CD14-positive monocyte (primary cell): ENCODE results near the gene PRKN. TPM values are rescaled to one million over a fixed set of nuclear protein-coding genes. Genes with fewer than 3 reads are reported as not detected.

Experiments used
- DNase-seq, 3 donors: peaks; one replicate each; pipeline ENCODE4 v3.0.0-alpha.2; 2011 to 2022
- H2AFZ ChIP-seq: 2 replicates; pipeline ENCODE4 v1.6.0; 2012; ENCODE audit warnings: mild to moderate bottlenecking, low read depth, low read length, inconsistent platforms; ENCODE audit not compliant: insufficient read depth, poor library complexity, severe bottlenecking
- H3K27ac ChIP-seq, 2 donors: 1 replicate in 1 of 2; 2 replicates in 1 of 2; pipeline ENCODE4 v1.5.1; 2012 to 2013; ENCODE audit warnings: low read length in 2 of 2, control low read depth in 1 of 2, inconsistent platforms in 1 of 2, low read depth in 1 of 2, mild to moderate bottlenecking in 1 of 2
- H3K27me3 ChIP-seq, 2 donors: one replicate each; pipeline versions ENCODE4 v1.6.0 to v1.6.1; 2011 to 2013; ENCODE audit warnings: low read length in 2 of 2; ENCODE audit not compliant: control insufficient read depth in 2 of 2, insufficient read depth in 2 of 2
- H3K36me3 ChIP-seq, 2 donors: replicated peaks in 1 of 2; 1 replicate in 1 of 2; 2 replicates in 1 of 2; pipeline versions ENCODE4 v1.5.1 to v1.6.1; 2012 to 2013; ENCODE audit warnings: low read length in 2 of 2, control low read depth in 1 of 2, inconsistent platforms in 1 of 2, mild to moderate bottlenecking in 1 of 2; ENCODE audit not compliant: insufficient read depth in 2 of 2, control insufficient read depth in 1 of 2
- H3K4me1 ChIP-seq, 2 donors: 1 replicate in 1 of 2; 2 replicates in 1 of 2; pipeline versions ENCODE4 v1.5.1 to v1.6.1; 2012 to 2013; ENCODE audit warnings: low read length in 2 of 2, control low read depth in 1 of 2, inconsistent platforms in 1 of 2, mild to moderate bottlenecking in 1 of 2, moderate library complexity in 1 of 2; ENCODE audit not compliant: insufficient read depth in 2 of 2, control insufficient read depth in 1 of 2
- H3K4me2 ChIP-seq: replicated peaks from 2 replicates; pipeline ENCODE3; 2012; ENCODE audit warnings: low read length, moderate library complexity, mild to moderate bottlenecking; ENCODE audit not compliant: poor library complexity, severe bottlenecking; ENCODE audit errors: extremely low read depth
- H3K4me3 ChIP-seq, 3 experiments: fragments of 200-600 bp in 1 of 3; sonication (generic) in 1 of 3; replicated peaks in 1 of 3; 1 replicate in 2 of 3; 2 replicates in 1 of 3; pipeline ENCODE4 v1.5.1; 2011 to 2013; ENCODE audit warnings: low read length in 3 of 3, mild to moderate bottlenecking in 3 of 3, control low read depth in 2 of 3, low read depth in 2 of 3, inconsistent platforms in 1 of 3, moderate library complexity in 1 of 3
- H3K79me2 ChIP-seq: 2 replicates; pipeline ENCODE4 v1.6.0; 2012; ENCODE audit warnings: mild to moderate bottlenecking, control low read depth, inconsistent platforms, low read length, moderate library complexity; ENCODE audit not compliant: insufficient read depth
- H3K9ac ChIP-seq: 2 replicates; pipeline ENCODE4 v1.6.0; 2017; ENCODE audit warnings: low read length, mild to moderate bottlenecking; ENCODE audit not compliant: insufficient read depth, poor library complexity, severe bottlenecking
- H3K9me3 ChIP-seq, 2 donors: replicated peaks in 1 of 2; 1 replicate in 1 of 2; 2 replicates in 1 of 2; pipeline versions ENCODE4 v1.5.1 to v1.6.1; 2012 to 2013; ENCODE audit warnings: low read length in 2 of 2, control low read depth in 1 of 2; ENCODE audit not compliant: control insufficient read depth in 1 of 2, insufficient read depth in 1 of 2
- H4K20me1 ChIP-seq: 2 replicates; pipeline ENCODE4 v1.6.0; 2012; ENCODE audit warnings: mild to moderate bottlenecking, low read length, control low read depth, moderate library complexity; ENCODE audit not compliant: insufficient read depth
- H3K27ac Mint-ChIP-seq, 7 donors: one replicate each; pipeline ENCODE4 v1.8.0; 2020; ENCODE audit warnings: mild to moderate bottlenecking in 7 of 7, mixed read lengths in 7 of 7, moderate library complexity in 6 of 7, inconsistent platforms in 2 of 7
- H3K27me3 Mint-ChIP-seq, 3 donors: one replicate each; pipeline ENCODE4 v1.8.0; 2021 to 2022; ENCODE audit warnings: low read depth in 3 of 3, mild to moderate bottlenecking in 3 of 3, mixed read lengths in 3 of 3, moderate library complexity in 3 of 3, inconsistent platforms in 1 of 3
- H3K36me3 Mint-ChIP-seq, 2 donors: one replicate each; pipeline ENCODE4 v1.8.0; 2020; ENCODE audit warnings: mixed read lengths in 2 of 2, inconsistent platforms in 1 of 2, mild to moderate bottlenecking in 1 of 2
- H3K4me1 Mint-ChIP-seq: one replicate; pipeline ENCODE4 v1.8.0; 2020; ENCODE audit warnings: mild to moderate bottlenecking, mixed read lengths
- H3K4me3 Mint-ChIP-seq, 2 donors: one replicate each; pipeline ENCODE4 v1.8.0; 2020; ENCODE audit warnings: mild to moderate bottlenecking in 2 of 2, mixed read lengths in 2 of 2, moderate library complexity in 1 of 2
- H3K9me3 Mint-ChIP-seq, 7 donors: one replicate each; pipeline ENCODE4 v1.8.0; 2020 to 2022; ENCODE audit warnings: mixed read lengths in 7 of 7, mild to moderate bottlenecking in 6 of 7, moderate library complexity in 6 of 7, inconsistent platforms in 2 of 7
- CTCF ChIP-seq: fragments of 200-600 bp; IDR thresholded peaks from one replicate; pipeline ENCODE4 v1.8.0; 2022; ENCODE audit warnings: antibody characterized with exemption, mild to moderate bottlenecking
- WGBS: methylation state at CpG from one replicate; pipeline ENCODE4 v1.1.5; 2013; ENCODE audit warnings: missing lambda C conversion rate; ENCODE audit not compliant: insufficient coverage; 5-methylcytosine and 5-hydroxymethylcytosine counted together
- intact Hi-C, 2 donors: fragments of 100-400 bp; cut with micrococcal nuclease; formaldehyde crosslinking; loops; one replicate each; pipeline versions ENCODE4 v1.15.0 to v1.15.1; 2023
- polyA plus RNA-seq, 3 donors: library from polyadenylated mRNA; depleted of rRNA in 1 of 3; unstranded in 2 of 3; stranded (reverse) in 1 of 3; fragments of 300-500 nt in 2 of 3; fragments of >200 nt in 1 of 3; fragmentation: Illumina TruSeq in 2 of 3; gene quantifications; 1 replicate in 2 of 3; 2 replicates in 1 of 3; pipeline ENCODE4 v1.2.3, GENCODE V29; 2012 to 2021

PRKN gene
- polyA plus RNA-seq, 3 donors: 0.19 to 0.21 TPM; not detected in 1

GRCh38 chr6:162211777-162212176, 515.8 kb downstream of the PRKN start:
- Histone ChIP-seq H3K9ac (no peak overlapping the region), H3K4me2 (no peak overlapping the region), H3K9me3 (peaks cover 0 to 4% of the 10 kb centered on the region in 2 donors), H3K36me3 (no peaks in the 10 kb centered on the region), H3K27me3 (no peaks in the 10 kb centered on the region), H3K27ac (no peak overlapping the region), H2AFZ (no peak overlapping the region), H4K20me1 (no peaks in the 10 kb centered on the region), H3K79me2 (no peaks in the 10 kb centered on the region), H3K4me3 (no peak overlapping the region), H3K4me1 (no peaks in the 10 kb centered on the region)
- no peak overlapping the region for H3K27ac Mint-ChIP-seq
- no peaks in the 10 kb centered on the region for H3K27me3 Mint-ChIP-seq
- TF ChIP-seq CTCF: no peak
- WGBS: 100% methylated on average over 1 of the region's 1 CpG
- no peaks in the 10 kb centered on the region for H3K4me1 Mint-ChIP-seq
- intact Hi-C loops: no loop called here
- H3K4me3 Mint-ChIP-seq: no peak overlapping the region
- H3K36me3 Mint-ChIP-seq: no peaks in the 10 kb centered on the region
- DNase-seq: no peak
- peaks cover 0 to 12% (median 6%) of the 10 kb centered on the region in 7 donors for H3K9me3 Mint-ChIP-seq

- H3K9me3 Mint-ChIP-seq: peaks cover 0 to 12% (median 6%) of the 10 kb centered on the region in 7 donors
- Histone ChIP-seq H3K4me2 (no peak overlapping the region), H4K20me1 (no peaks in the 10 kb centered on the region), H3K9me3 (peaks cover 0 to 11% of the 10 kb centered on the region in 2 donors), H3K36me3 (no peaks in the 10 kb centered on the region), H3K27me3 (no peaks in the 10 kb centered on the region), H3K9ac (no peak overlapping the region), H2AFZ (no peak overlapping the region), H3K4me1 (no peaks in the 10 kb centered on the region), H3K79me2 (no peaks in the 10 kb centered on the region), H3K27ac (no peak overlapping the region), H3K4me3 (no peak overlapping the region)
- 97% methylated on average over 3 of the region's 3 CpGs for WGBS
- no peak overlapping the region for H3K4me3 Mint-ChIP-seq
- no peak for DNase-seq
- no peak for TF ChIP-seq CTCF
- H3K36me3 Mint-ChIP-seq: no peaks in the 10 kb centered on the region
- no peaks in the 10 kb centered on the region for H3K27me3 Mint-ChIP-seq
- no peaks in the 10 kb centered on the region for H3K4me1 Mint-ChIP-seq
- no peak overlapping the region for H3K27ac Mint-ChIP-seq
- intact Hi-C loops: no loop called here
Observed at GRCh38 chr6:162211022-162211421, 516.5 kb downstream of the PRKN start.
